ENCODE data around the gene KCNE2. TPM values are rescaled to one million over a fixed set of nuclear protein-coding genes. Genes with fewer than 3 reads are reported as not detected.

KCNE2 gene
- polyA plus RNA-seq, 1 donor from 2014 or later: 0.25 TPM

- H4K20me1 ChIP-seq (ENCODE audit: insufficient read depth): no peaks in the 10 kb centered on the region
- no peaks in the 10 kb centered on the region for H3K9me2 ChIP-seq (ENCODE audit: insufficient read depth, low read length)
- no peak overlapping the region for H3K27ac ChIP-seq (ENCODE audit: low read length)
- H3F3A ChIP-seq (ENCODE audit: insufficient read depth, low read length, poor library complexity, severe bottlenecking): no peaks in the 10 kb centered on the region
- TF ChIP-seq MXI1 (conservative IDR thresholded peaks at IDR 0.05; ENCODE audit: poor library complexity, severe bottlenecking): no peak
- no peak for TF ChIP-seq EP300 (conservative IDR thresholded peaks at IDR 0.05; ENCODE audit: poor library complexity, severe bottlenecking)
- TF ChIP-seq EZH2 (IDR thresholded peaks at IDR 0.05; ENCODE audit: borderline replicate concordance, insufficient read depth, low read length, poor library complexity, severe bottlenecking): no peak
- no peak for TF ChIP-seq TAF1 (IDR thresholded peaks at IDR 0.05; ENCODE audit: low read depth)
- TF ChIP-seq REST (IDR thresholded peaks at IDR 0.05; ENCODE audit: borderline replicate concordance): no peak
- TF ChIP-seq CTCF (IDR thresholded peaks at IDR 0.05; ENCODE audit: poor library complexity, severe bottlenecking): no peak
- TF ChIP-seq POLR2AphosphoS5 (IDR thresholded peaks at IDR 0.05): no peak
- TF ChIP-seq SMC3 (conservative IDR thresholded peaks at IDR 0.05; ENCODE audit: poor library complexity): no peak
- TF ChIP-seq RAD21 (conservative IDR thresholded peaks at IDR 0.05): no peak
- no peak overlapping the region for H3K9ac ChIP-seq (ENCODE audit: low read length)
- H3K36me3 ChIP-seq (ENCODE audit: insufficient read depth, low read length): no peaks in the 10 kb centered on the region
- H3K4me3 ChIP-seq (ENCODE audit: low read length): no peak overlapping the region
- no peak overlapping the region for H3K4me2 ChIP-seq (ENCODE audit: low read length)
- no peaks in the 10 kb centered on the region for H3K27me3 ChIP-seq (ENCODE audit: insufficient read depth, low read depth, low read length)
- no peak overlapping the region for H2AFZ ChIP-seq (ENCODE audit: low read depth, low read length)
- H3K9me3 ChIP-seq (ENCODE audit: low read length): no peaks in the 10 kb centered on the region
- no peaks in the 10 kb centered on the region for H3K79me2 ChIP-seq (replicated peaks; ENCODE audit: insufficient read depth, low read length)
These were observed 26.1 kb upstream of the KCNE2 start for GRCh38 chr21:34337741-34338140.

- no peaks in the 10 kb centered on the region for H3F3A ChIP-seq (ENCODE audit: insufficient read depth, low read length, poor library complexity, severe bottlenecking)
- no peak overlapping the region for H3K9ac ChIP-seq (ENCODE audit: low read length)
- no peaks in the 10 kb centered on the region for H3K9me3 ChIP-seq (ENCODE audit: low read length)
- H3K27me3 ChIP-seq (ENCODE audit: insufficient read depth, low read depth, low read length): no peaks in the 10 kb centered on the region
- H3K27ac ChIP-seq (ENCODE audit: low read length): no peak overlapping the region
- H4K20me1 ChIP-seq (ENCODE audit: insufficient read depth): no peaks in the 10 kb centered on the region
- TF ChIP-seq POLR2AphosphoS5 (IDR thresholded peaks at IDR 0.05) (no peak), CTCF (IDR thresholded peaks at IDR 0.05; ENCODE audit: poor library complexity, severe bottlenecking) (no peak), EZH2 (IDR thresholded peaks at IDR 0.05; ENCODE audit: borderline replicate concordance, insufficient read depth, low read length, poor library complexity, severe bottlenecking) (no peak), TAF1 (IDR thresholded peaks at IDR 0.05; ENCODE audit: low read depth) (no peak), REST (IDR thresholded peaks at IDR 0.05; ENCODE audit: borderline replicate concordance) (no peak), EP300 (conservative IDR thresholded peaks at IDR 0.05; ENCODE audit: poor library complexity, severe bottlenecking) (no peak), SMC3 (conservative IDR thresholded peaks at IDR 0.05; ENCODE audit: poor library complexity) (no peak), RAD21 (conservative IDR thresholded peaks at IDR 0.05) (no peak), MXI1 (conservative IDR thresholded peaks at IDR 0.05; ENCODE audit: poor library complexity, severe bottlenecking) (no peak)
- no peaks in the 10 kb centered on the region for H3K9me2 ChIP-seq (ENCODE audit: insufficient read depth, low read length)
- no peaks in the 10 kb centered on the region for H3K36me3 ChIP-seq (ENCODE audit: insufficient read depth, low read length)
- no peak overlapping the region for H2AFZ ChIP-seq (ENCODE audit: low read depth, low read length)
- no peak overlapping the region for H3K4me2 ChIP-seq (ENCODE audit: low read length)
- H3K4me3 ChIP-seq (ENCODE audit: low read length): no peak overlapping the region
- no peaks in the 10 kb centered on the region for H3K79me2 ChIP-seq (replicated peaks; ENCODE audit: insufficient read depth, low read length)
These were observed 25.6 kb upstream of the KCNE2 start for GRCh38 chr21:34338226-34338625.
